Measurements from ENCODE around the gene PLOD3. TPM values are rescaled to one million over a fixed set of nuclear protein-coding genes. Genes with fewer than 3 reads are reported as not detected.
"Not testable (repeated sequence)": the region's sequence is repeated elsewhere in the genome, so short reads cannot be mapped to it uniquely, and the experiment has no call there.

PLOD3 gene
- polyA plus RNA-seq, 1 experiment: 187 TPM

GRCh38 chr7:101201695-101202602 lies 15.4 kb downstream of the PLOD3 start:
- CTCF ChIA-PET: interaction anchor here (1.5 to 5.1 kb wide), 3 partner anchors 8 to 58 kb away, joined by 4 to 35 read pairs (median 10); no protein-coding TSS in a partner anchor
- no peak for DNase-seq (ENCODE audit: low read depth)
- POLR2A ChIA-PET: no interaction called here
- TF ChIP-seq, protein P1, sequence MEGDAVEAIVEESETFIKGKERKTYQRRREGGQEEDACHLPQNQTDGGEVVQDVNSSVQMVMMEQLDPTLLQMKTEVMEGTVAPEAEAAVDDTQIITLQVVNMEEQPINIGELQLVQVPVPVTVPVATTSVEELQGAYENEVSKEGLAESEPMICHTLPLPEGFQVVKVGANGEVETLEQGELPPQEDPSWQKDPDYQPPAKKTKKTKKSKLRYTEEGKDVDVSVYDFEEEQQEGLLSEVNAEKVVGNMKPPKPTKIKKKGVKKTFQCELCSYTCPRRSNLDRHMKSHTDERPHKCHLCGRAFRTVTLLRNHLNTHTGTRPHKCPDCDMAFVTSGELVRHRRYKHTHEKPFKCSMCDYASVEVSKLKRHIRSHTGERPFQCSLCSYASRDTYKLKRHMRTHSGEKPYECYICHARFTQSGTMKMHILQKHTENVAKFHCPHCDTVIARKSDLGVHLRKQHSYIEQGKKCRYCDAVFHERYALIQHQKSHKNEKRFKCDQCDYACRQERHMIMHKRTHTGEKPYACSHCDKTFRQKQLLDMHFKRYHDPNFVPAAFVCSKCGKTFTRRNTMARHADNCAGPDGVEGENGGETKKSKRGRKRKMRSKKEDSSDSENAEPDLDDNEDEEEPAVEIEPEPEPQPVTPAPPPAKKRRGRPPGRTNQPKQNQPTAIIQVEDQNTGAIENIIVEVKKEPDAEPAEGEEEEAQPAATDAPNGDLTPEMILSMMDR (IDR thresholded peaks at IDR 0.05; ENCODE audit: insufficient read depth, low read depth, low read length): no peak
- no peak overlapping the region; the same call in 1 of the 2 replicates for H3K4me3 ChIP-seq (ENCODE audit: low read depth, low read length)
- no peaks in the 10 kb centered on the region for H3K36me3 ChIP-seq (ENCODE audit: control insufficient read depth, insufficient read depth, low read length)
- peaks cover 19% of the 10 kb centered on the region for H3K27me3 ChIP-seq (ENCODE audit: control insufficient read depth, insufficient read depth, low read length)

GRCh38 chr7:101200862-101201599 lies 16.4 kb downstream of the PLOD3 start, which contains the start of gene MOGAT3:
Gene MOGAT3 (minus strand): TSS chr7:101201036. CDS start chr7:101200854, 182 bp downstream.
- Histone ChIP-seq H3K36me3 (ENCODE audit: control insufficient read depth, insufficient read depth, low read length) (no peaks in the 10 kb centered on the region), H3K4me3 (ENCODE audit: low read depth, low read length) (no peak within 1 kb of the TSS; the same call in 1 of the 2 replicates), H3K27me3 (ENCODE audit: control insufficient read depth, insufficient read depth, low read length) (peaks cover 19% of the 10 kb centered on the region)
- ChIA-PET CTCF (interaction anchor here (0.6 to 1.8 kb wide), 6 partner anchors 9 to 123 kb away, joined by 3 to 10 read pairs (median 4); no protein-coding TSS in a partner anchor), POLR2A (no interaction called here)
- TF ChIP-seq, protein P1 (IDR thresholded peaks at IDR 0.05; ENCODE audit: insufficient read depth, low read depth, low read length): no peak
- DNase-seq (ENCODE audit: low read depth): no peak

DNA sequence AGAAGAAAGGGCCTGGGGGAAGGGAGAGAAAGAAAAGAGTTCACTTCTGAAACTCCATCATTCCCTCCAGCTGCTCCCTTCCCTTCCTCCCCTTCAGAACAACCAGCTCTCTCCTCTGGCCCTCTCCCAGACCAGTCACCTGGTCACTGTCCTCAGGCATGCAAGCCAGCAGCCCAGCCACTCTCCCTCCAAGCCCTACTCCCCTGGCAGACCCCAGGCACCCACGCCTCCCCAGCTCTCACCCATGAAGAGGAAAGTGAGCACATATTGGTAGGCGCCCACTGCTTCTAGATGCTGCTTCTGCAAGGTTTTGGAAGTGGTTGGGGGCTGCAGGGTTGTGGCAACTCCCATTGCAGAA lies 16.9 kb downstream of the PLOD3 start:
- no peak for DNase-seq (ENCODE audit: low read depth)
- CTCF ChIA-PET: interaction anchor here (0.6 to 1.8 kb wide), 5 partner anchors 8 to 123 kb away, joined by 3 to 10 read pairs (median 3); no protein-coding TSS in a partner anchor
- POLR2A ChIA-PET: no interaction called here
- TF ChIP-seq, protein P1 (IDR thresholded peaks at IDR 0.05; ENCODE audit: insufficient read depth, low read depth, low read length): no peak
- H3K4me3 ChIP-seq (ENCODE audit: low read depth, low read length): no peak overlapping the region
- no peaks in the 10 kb centered on the region for H3K36me3 ChIP-seq (ENCODE audit: control insufficient read depth, insufficient read depth, low read length)
- peaks cover 19% of the 10 kb centered on the region for H3K27me3 ChIP-seq (ENCODE audit: control insufficient read depth, insufficient read depth, low read length)

GRCh38 chr7:101199522-101199921 lies 17.9 kb downstream of the PLOD3 start:
- POLR2A ChIA-PET; H3K36me3 ChIP-seq (ENCODE audit: control insufficient read depth, insufficient read depth, low read length); H3K4me3 ChIP-seq (ENCODE audit: low read depth, low read length); DNase-seq (ENCODE audit: low read depth): not testable (repeated sequence)
- H3K27me3 ChIP-seq (ENCODE audit: control insufficient read depth, insufficient read depth, low read length): peaks cover 19% of the 10 kb centered on the region
- CTCF ChIA-PET: interaction anchor here (0.9 to 1.6 kb wide), 3 partner anchors 37 to 57 kb away, joined by 3 to 4 read pairs (median 3); no protein-coding TSS in a partner anchor

GRCh38 chr7:101198476-101198875 lies 18.9 kb downstream of the PLOD3 start:
- TF ChIP-seq, protein P1 (IDR thresholded peaks at IDR 0.05; ENCODE audit: insufficient read depth, low read depth, low read length): no peak
- no peak for DNase-seq (ENCODE audit: low read depth)
- peaks cover 19% of the 10 kb centered on the region for H3K27me3 ChIP-seq (ENCODE audit: control insufficient read depth, insufficient read depth, low read length)
- POLR2A ChIA-PET: no interaction called here
- CTCF ChIA-PET: interaction anchor here (0.9 to 1.4 kb wide), 2 partner anchors 56 to 132 kb away, joined by 3 to 4 read pairs; no protein-coding TSS in a partner anchor
- H3K36me3 ChIP-seq (ENCODE audit: control insufficient read depth, insufficient read depth, low read length): no peaks in the 10 kb centered on the region
- H3K4me3 ChIP-seq (ENCODE audit: low read depth, low read length): no peak overlapping the region

All from BJ (cell line).